Activated CD8-positive, alpha-beta memory T cell treated with anti-CD3 and anti-CD28 coated beads, Interleukin-2, amount 10 ng/mL, durations not matched to agents 7 days and 5 days (primary cell): ENCODE data around the gene AANAT. TPM values are rescaled to one million over a fixed set of nuclear protein-coding genes. Genes with fewer than 3 reads are reported as not detected.

Source experiments
- ATAC-seq: fragments of 150-1000 bp; cut with Tn5 transposase; one replicate; pipeline ENCODE4 v1.10.0; 2021; ENCODE audit warnings: moderate library complexity
- CTCF ChIA-PET: fragments of 350-600 bp; sonication (Branson Sonifier 250); formaldehyde crosslinking; loops from one replicate; lab custom pipeline; 2021; ENCODE audit warnings: antibody characterized with exemption; lab: Charles Lee
- DNase-seq: peaks from one replicate; pipeline ENCODE4 v3.0.0-alpha.2; 2020
- H3K27ac Mint-ChIP-seq: one replicate; pipeline ENCODE4 v1.8.0; 2021; ENCODE audit warnings: mild to moderate bottlenecking, mixed read lengths
- H3K27me3 Mint-ChIP-seq: one replicate; pipeline ENCODE4 v1.8.0; 2021; ENCODE audit warnings: mixed read lengths
- H3K36me3 Mint-ChIP-seq: one replicate; pipeline ENCODE4 v1.8.0; 2021; ENCODE audit warnings: mild to moderate bottlenecking, mixed read lengths
- H3K4me1 Mint-ChIP-seq: one replicate; pipeline ENCODE4 v1.8.0; 2021; ENCODE audit warnings: mixed read lengths
- H3K4me3 Mint-ChIP-seq: one replicate; pipeline ENCODE4 v1.8.0; 2021; ENCODE audit warnings: mild to moderate bottlenecking, moderate library complexity, mixed read lengths
- H3K9me3 Mint-ChIP-seq: one replicate; pipeline ENCODE4 v1.8.0; 2022; ENCODE audit warnings: low read depth, mixed read lengths
- total RNA-seq, 2 experiments: library from RNA; stranded (reverse); gene quantifications; one replicate each; pipeline ENCODE4 v1.2.3, GENCODE V29; 2021

Gene AANAT
- not detected for total RNA-seq

GRCh38 chr17:76467366-76467765 is at the start of gene AANAT:
Gene AANAT (plus strand): TSS chr17:76467603. CDS start chr17:76468747, 1,144 bp downstream.
- CTCF ChIA-PET: interaction anchor here (0.7 to 6.5 kb wide), 12 partner anchors 8 to 156 kb away, joined by 3 to 192 read pairs (median 5); partner anchors contain the start of genes RHBDF2 and UBE2O
- H3K27me3 Mint-ChIP-seq: peaks cover 5% of the 10 kb centered on the region
- no peak for DNase-seq

GRCh38 chr17:76419576-76420260 is 47.7 kb upstream of the AANAT start:
- H3K9me3 Mint-ChIP-seq: no peaks in the 10 kb centered on the region
- no peaks in the 10 kb centered on the region for H3K4me1 Mint-ChIP-seq
- ATAC-seq: no peak
- CTCF ChIA-PET: no interaction called here
- no peak overlapping the region for H3K27ac Mint-ChIP-seq
- H3K4me3 Mint-ChIP-seq: no peak overlapping the region
- DNase-seq: no peak
- no peaks in the 10 kb centered on the region for H3K27me3 Mint-ChIP-seq
- H3K36me3 Mint-ChIP-seq: no peaks in the 10 kb centered on the region

More at GRCh38 chr17:76467366-76467765, at the start of gene AANAT:
- H3K4me1 Mint-ChIP-seq: peaks cover 4% of the 10 kb centered on the region
- H3K4me3 Mint-ChIP-seq: no peak within 1 kb of the TSS
- ATAC-seq: no peak
- H3K27ac Mint-ChIP-seq: no peak within 1 kb of the TSS
- peaks cover 3% of the 10 kb centered on the region for H3K36me3 Mint-ChIP-seq
- H3K9me3 Mint-ChIP-seq: no peaks in the 10 kb centered on the region

- H3K4me1 Mint-ChIP-seq: no peaks in the 10 kb centered on the region
- DNase-seq (no peak), ATAC-seq (no peak)
- CTCF ChIA-PET: interaction anchor here (0.8 kb wide), 1 partner anchor 787 kb away, joined by 3 read pairs; no protein-coding TSS in a partner anchor
- H3K9me3 Mint-ChIP-seq: no peaks in the 10 kb centered on the region
- H3K36me3 Mint-ChIP-seq: no peaks in the 10 kb centered on the region
- no peak overlapping the region for H3K4me3 Mint-ChIP-seq
- H3K27ac Mint-ChIP-seq: no peak overlapping the region
- H3K27me3 Mint-ChIP-seq: no peaks in the 10 kb centered on the region
Measured at GRCh38 chr17:76420356-76421043, 46.9 kb upstream of the AANAT start.

GRCh38 chr17:76421044-76421407 is 46.4 kb upstream of the AANAT start:
- CTCF ChIA-PET: interaction anchor here (0.8 kb wide), 1 partner anchor 787 kb away, joined by 3 read pairs; no protein-coding TSS in a partner anchor
- no peak overlapping the region for H3K4me3 Mint-ChIP-seq
- no peaks in the 10 kb centered on the region for H3K27me3 Mint-ChIP-seq
- H3K9me3 Mint-ChIP-seq: no peaks in the 10 kb centered on the region
- no peaks in the 10 kb centered on the region for H3K4me1 Mint-ChIP-seq
- ATAC-seq: no peak
- no peak overlapping the region for H3K27ac Mint-ChIP-seq
- H3K36me3 Mint-ChIP-seq: no peaks in the 10 kb centered on the region
- DNase-seq: no peak

DNA sequence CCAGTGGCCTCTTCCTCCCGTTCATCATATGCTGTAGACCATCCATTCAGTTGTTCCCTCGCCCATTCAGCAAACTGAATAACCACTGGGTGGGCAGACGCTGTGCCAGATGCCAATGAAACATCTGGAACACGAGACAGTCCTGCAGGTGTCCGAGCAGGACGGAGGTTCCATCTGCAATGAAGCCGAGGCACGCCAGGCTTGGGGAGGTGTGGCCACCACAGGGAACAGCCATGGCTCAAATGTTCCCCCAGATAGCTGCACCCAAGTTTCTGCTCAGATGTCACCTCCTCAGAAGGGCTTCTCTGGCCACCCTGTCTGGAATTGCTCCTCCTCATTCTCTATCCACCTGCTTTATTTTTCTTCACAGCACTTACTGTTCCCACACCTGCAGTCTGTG is 45.0 kb upstream of the AANAT start:
- Mint-ChIP-seq H3K9me3 (no peaks in the 10 kb centered on the region), H3K4me3 (no peak overlapping the region), H3K36me3 (no peaks in the 10 kb centered on the region), H3K4me1 (no peaks in the 10 kb centered on the region), H3K27me3 (no peaks in the 10 kb centered on the region), H3K27ac (no peak overlapping the region)
- DNase-seq (no peak), ATAC-seq (no peak)
- CTCF ChIA-PET: interaction anchor here (2.0 kb wide), 1 partner anchor 24 kb away, joined by 6 read pairs; no protein-coding TSS in a partner anchor

DNA sequence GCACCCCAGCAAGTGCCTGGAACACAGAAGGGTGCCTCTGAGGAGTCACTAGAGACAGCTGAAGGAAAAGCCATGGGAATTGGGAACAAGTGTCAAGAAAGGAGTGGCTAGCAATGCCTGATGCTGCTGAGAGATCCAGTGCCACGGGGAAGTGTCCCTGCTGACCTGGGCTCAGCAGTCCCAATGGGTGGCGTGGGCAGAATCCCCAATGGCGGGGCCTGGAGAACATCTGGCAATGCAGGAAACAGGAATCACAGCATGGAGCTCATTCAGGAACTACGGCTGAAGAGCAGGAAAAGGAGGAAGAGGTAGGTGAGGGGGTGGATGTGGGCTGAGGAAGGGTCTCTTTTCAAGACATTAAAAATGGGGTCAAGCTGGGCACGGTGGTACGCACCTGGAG is 44.5 kb upstream of the AANAT start:
- Mint-ChIP-seq H3K36me3 (no peaks in the 10 kb centered on the region), H3K9me3 (no peaks in the 10 kb centered on the region), H3K27ac (no peak overlapping the region), H3K4me1 (no peaks in the 10 kb centered on the region), H3K27me3 (no peaks in the 10 kb centered on the region), H3K4me3 (no peak overlapping the region)
- DNase-seq (no peak), ATAC-seq (no peak)
- CTCF ChIA-PET: interaction anchor here (2.0 kb wide), 1 partner anchor 25 kb away, joined by 6 read pairs; no protein-coding TSS in a partner anchor

DNA sequence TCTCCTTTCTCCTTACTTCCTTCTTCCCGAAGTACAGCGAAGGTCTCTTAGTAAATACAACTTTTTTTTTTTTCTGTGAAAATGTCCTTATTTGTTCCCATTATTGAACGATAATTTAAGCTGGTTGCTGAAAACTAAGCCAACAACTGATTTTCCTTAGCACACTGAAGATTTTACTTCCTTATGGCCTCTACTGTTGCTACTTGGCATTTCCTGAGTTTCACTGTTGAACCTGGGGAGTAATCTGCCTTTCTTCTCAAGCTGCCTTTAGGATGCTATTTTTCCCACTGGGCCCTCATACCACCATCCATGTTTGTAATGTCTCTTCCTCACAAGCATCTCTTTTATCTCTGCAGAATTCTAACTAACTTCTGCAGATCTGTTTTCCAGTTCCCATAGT is 40.5 kb upstream of the AANAT start:
- H3K27ac Mint-ChIP-seq: no peak overlapping the region
- no peaks in the 10 kb centered on the region for H3K9me3 Mint-ChIP-seq
- H3K36me3 Mint-ChIP-seq: no peaks in the 10 kb centered on the region
- peaks cover 4% of the 10 kb centered on the region for H3K4me1 Mint-ChIP-seq
- ATAC-seq: no peak
- H3K4me3 Mint-ChIP-seq: no peak overlapping the region
- CTCF ChIA-PET: interaction anchor here (0.7 to 2.5 kb wide), 7 partner anchors 15 to 413 kb away, joined by 3 to 8 read pairs (median 3); partner anchors contain the start of gene UBE2O
- no peak for DNase-seq
- no peaks in the 10 kb centered on the region for H3K27me3 Mint-ChIP-seq

DNA sequence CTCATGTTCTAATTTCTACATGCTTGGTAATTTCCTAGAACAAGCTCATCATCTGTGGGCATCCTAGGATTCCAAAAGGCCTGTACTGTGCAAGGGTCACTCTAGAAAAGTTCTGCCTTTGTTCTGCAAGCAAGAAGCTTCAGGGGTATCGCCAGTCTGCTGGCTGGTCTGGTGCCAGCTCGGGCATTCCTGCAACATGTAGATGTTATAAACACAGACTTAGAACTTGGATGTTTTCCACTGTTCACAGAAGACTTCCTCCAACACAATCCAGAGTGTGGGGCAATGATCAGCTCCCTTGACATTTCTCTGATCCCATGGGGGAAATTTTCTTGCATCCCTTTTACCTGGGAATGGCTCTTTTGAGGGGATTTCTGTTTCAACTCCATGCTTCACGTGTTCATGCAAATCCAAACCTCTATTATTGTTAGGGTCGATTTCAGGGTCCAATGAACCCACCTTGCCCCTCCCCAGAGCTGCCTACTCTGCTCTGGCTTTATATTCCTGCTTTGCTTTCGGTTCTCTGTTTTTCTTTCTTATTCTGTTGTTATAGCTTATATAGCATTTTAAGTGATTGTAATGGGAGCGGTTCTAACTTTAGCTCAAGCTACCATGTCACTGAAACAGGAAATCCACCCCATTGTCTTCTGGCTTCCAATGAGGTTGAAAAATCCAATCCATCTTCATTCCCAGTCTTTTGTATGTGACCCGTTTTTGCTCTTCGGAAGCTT is 39.7 kb upstream of the AANAT start:
- ATAC-seq (no peak), DNase-seq (no peak)
- Mint-ChIP-seq H3K27me3 (no peaks in the 10 kb centered on the region), H3K9me3 (no peaks in the 10 kb centered on the region), H3K4me3 (no peak overlapping the region), H3K36me3 (no peaks in the 10 kb centered on the region), H3K4me1 (peaks cover 4% of the 10 kb centered on the region), H3K27ac (no peak overlapping the region)
- CTCF ChIA-PET: interaction anchor here (1.1 to 2.5 kb wide), 5 partner anchors 19 to 414 kb away, joined by 3 to 8 read pairs (median 3); partner anchors contain the start of gene UBE2O

DNA sequence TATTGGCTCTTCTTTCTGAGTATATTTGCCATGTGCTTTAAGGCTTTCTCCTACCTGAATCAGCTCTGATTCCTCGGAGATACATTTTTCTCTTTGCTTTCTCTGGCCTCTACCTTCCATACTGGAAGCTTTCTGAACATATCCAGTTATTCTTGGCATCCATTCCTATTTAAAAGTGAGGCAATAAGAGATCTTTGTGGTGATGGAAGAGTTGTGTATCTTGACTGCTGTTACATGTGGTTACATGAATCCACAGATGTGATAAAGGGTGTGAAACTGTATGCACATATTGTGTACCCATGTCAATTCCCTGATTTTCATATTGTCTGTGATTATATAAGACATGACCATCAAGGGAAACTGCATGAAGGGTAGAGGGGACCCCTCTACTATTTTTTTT is 38.9 kb upstream of the AANAT start:
- Mint-ChIP-seq H3K4me1 (peaks cover 4% of the 10 kb centered on the region), H3K27me3 (no peaks in the 10 kb centered on the region), H3K9me3 (no peaks in the 10 kb centered on the region), H3K27ac (no peak overlapping the region), H3K4me3 (no peak overlapping the region), H3K36me3 (no peaks in the 10 kb centered on the region)
- ATAC-seq (no peak), DNase-seq (no peak)
- CTCF ChIA-PET: interaction anchor here (2.5 to 3.9 kb wide), 2 partner anchors 20 to 31 kb away, joined by 8 to 12 read pairs; no protein-coding TSS in a partner anchor

DNA sequence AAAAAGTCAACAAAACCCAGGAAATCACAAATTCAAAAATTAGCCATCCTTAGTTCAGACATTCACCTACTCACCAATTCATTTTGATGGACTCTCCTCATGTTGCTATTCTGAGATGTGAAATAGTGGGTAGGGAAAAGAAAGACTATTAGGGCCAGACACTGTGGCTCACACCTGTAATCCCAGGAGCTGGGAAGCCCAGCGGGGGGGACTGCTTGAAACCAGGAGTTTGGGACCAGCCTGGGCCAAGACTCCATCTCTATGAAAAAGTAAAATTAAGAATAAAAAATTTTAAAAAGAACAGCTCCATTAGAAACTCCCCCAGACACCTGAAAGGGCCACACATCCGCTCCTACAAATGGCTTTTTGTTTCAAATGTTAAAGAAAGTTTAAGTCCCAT is 35.9 kb upstream of the AANAT start:
- Mint-ChIP-seq H3K36me3 (no peaks in the 10 kb centered on the region), H3K27ac (no peak overlapping the region), H3K27me3 (no peaks in the 10 kb centered on the region), H3K4me1 (peaks cover 4% of the 10 kb centered on the region), H3K9me3 (no peaks in the 10 kb centered on the region), H3K4me3 (no peak overlapping the region)
- DNase-seq (no peak), ATAC-seq (no peak)
- CTCF ChIA-PET: interaction anchor here (1.1 to 3.9 kb wide), 2 partner anchors 34 to 47 kb away, joined by 3 to 12 read pairs; partner anchors contain the start of gene SPHK1

DNA sequence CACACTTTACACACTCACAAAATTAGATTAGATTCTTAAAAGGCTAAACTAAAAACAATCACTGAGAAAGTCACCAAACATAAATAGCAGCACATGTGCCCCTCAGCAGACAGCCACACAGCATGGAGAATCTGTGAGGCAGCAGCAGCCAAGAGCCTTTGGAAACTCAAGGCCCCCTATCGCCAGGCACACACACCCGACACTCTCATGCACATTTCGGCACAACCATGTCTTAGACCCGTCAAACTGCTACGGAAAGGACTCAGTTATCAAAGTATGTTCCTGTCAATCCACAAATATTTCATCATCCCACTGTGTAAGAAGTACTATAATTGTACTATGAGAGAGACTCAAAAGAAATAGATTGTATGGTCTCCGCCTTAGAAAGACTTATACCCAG is 35.4 kb upstream of the AANAT start:
- ATAC-seq (no peak), DNase-seq (no peak)
- Mint-ChIP-seq H3K4me1 (peaks cover 4% of the 10 kb centered on the region), H3K4me3 (no peak overlapping the region), H3K27me3 (no peaks in the 10 kb centered on the region), H3K27ac (no peak overlapping the region), H3K36me3 (no peaks in the 10 kb centered on the region), H3K9me3 (no peaks in the 10 kb centered on the region)
- CTCF ChIA-PET: interaction anchor here (1.0 to 3.9 kb wide), 2 partner anchors 14 to 34 kb away, joined by 3 to 12 read pairs; no protein-coding TSS in a partner anchor

- Mint-ChIP-seq H3K9me3 (no peaks in the 10 kb centered on the region), H3K27ac (no peak overlapping the region), H3K4me3 (no peak overlapping the region), H3K27me3 (no peaks in the 10 kb centered on the region), H3K4me1 (peaks cover 4% of the 10 kb centered on the region), H3K36me3 (no peaks in the 10 kb centered on the region)
- ATAC-seq: peak; percentile 39
- DNase-seq: no peak
- CTCF ChIA-PET: interaction anchor here (1.0 to 3.9 kb wide), 2 partner anchors 13 to 35 kb away, joined by 3 to 12 read pairs; no protein-coding TSS in a partner anchor
Measured at GRCh38 chr17:76432712-76433336, 34.6 kb upstream of the AANAT start.
